ENCODE results near the gene PRPF4.
"Not testable (repeated sequence)": the region's sequence is repeated elsewhere in the genome, so short reads cannot be mapped to it uniquely, and the experiment has no call there.

The PRPF4 gene

GRCh38 chr9:113275157-113276131, at the start of gene PRPF4, which contains the start of gene CDC26:
PRPF4 (plus strand) TSS chr9:113275658; CDS start chr9:113275744, 86 bp downstream.
CDC26 (minus strand) TSS chr9:113275572; CDS start chr9:113272507, 3,065 bp downstream.
- no peak for TF ChIP-seq CTCF (conservative IDR thresholded peaks at IDR 0.05)
- peak within 1 kb of the TSS; percentile 91 for H3K27ac ChIP-seq

GRCh38 chr9:113227436-113227835, 48.0 kb upstream of the PRPF4 start:
- no peak for TF ChIP-seq CTCF (conservative IDR thresholded peaks at IDR 0.05)
- H3K27ac ChIP-seq: no peak overlapping the region

- H3K27ac ChIP-seq: no peak overlapping the region
- no peak for TF ChIP-seq CTCF (conservative IDR thresholded peaks at IDR 0.05)
Observed at GRCh38 chr9:113228130-113228665, 47.3 kb upstream of the PRPF4 start.

- H3K27ac ChIP-seq: no peak overlapping the region
- TF ChIP-seq CTCF (conservative IDR thresholded peaks at IDR 0.05): no peak
Observed at GRCh38 chr9:113231701-113232100, 43.8 kb upstream of the PRPF4 start.

- H3K27ac ChIP-seq: not testable (repeated sequence)
Observed at GRCh38 chr9:113235701-113236255, 39.7 kb upstream of the PRPF4 start.

GRCh38 chr9:113237026-113237425, 38.4 kb upstream of the PRPF4 start:
- TF ChIP-seq CTCF (conservative IDR thresholded peaks at IDR 0.05): no peak
- no peak overlapping the region for H3K27ac ChIP-seq

- TF ChIP-seq CTCF (conservative IDR thresholded peaks at IDR 0.05): no peak
- no peak overlapping the region for H3K27ac ChIP-seq
Observed at GRCh38 chr9:113238202-113238858, 37.1 kb upstream of the PRPF4 start.
